Stomach (tissue), 9 donors: Measurements from ENCODE around the gene DLGAP1. TPM values are rescaled to one million over a fixed set of nuclear protein-coding genes. Genes with fewer than 3 reads are reported as not detected.

ENCODE experiments used
- DNase-seq, 2 donors: peaks; one replicate each; pipeline versions ENCODE4 v3.0.0 to v3.0.0-alpha.2; 2013 to 2019
- H3K27ac ChIP-seq, 5 donors: fragments of 200-600 bp in 4 of 5; sonication (generic) in 4 of 5; one replicate each; pipeline ENCODE4 v1.5.1; 2013 to 2019; ENCODE audit warnings: mild to moderate bottlenecking in 1 of 5, moderate library complexity in 1 of 5
- H3K27me3 ChIP-seq, 3 donors: fragments of 200-600 bp; sonication (generic); one replicate each; pipeline ENCODE4 v1.5.1; 2017 to 2019; ENCODE audit warnings: mixed run types in 1 of 3
- H3K36me3 ChIP-seq, 4 donors: fragments of 200-600 bp; sonication (generic); 1 replicate in 3 of 4; 2 replicates in 1 of 4; pipeline ENCODE4 v1.5.1; 2016 to 2019
- H3K4me1 ChIP-seq, 4 donors: fragments of 200-600 bp; sonication (generic); one replicate each; pipeline ENCODE4 v1.5.1; 2016 to 2019
- H3K4me3 ChIP-seq, 4 donors: fragments of 200-600 bp; sonication (generic) in 3 of 4; one replicate each; pipeline ENCODE4 v1.5.1; 2016 to 2019; ENCODE audit warnings: mild to moderate bottlenecking in 1 of 4
- H3K9me3 ChIP-seq, 4 donors: fragments of 200-600 bp; sonication (generic); one replicate each; pipeline ENCODE4 v1.5.1; 2016 to 2019
- CTCF ChIP-seq, 7 experiments: fragments of 450-650 bp in 4 of 7; fragments of 200-600 bp in 3 of 7; sonication (generic) in 3 of 7; IDR thresholded peaks; one replicate each; pipeline ENCODE4 v1.5.1; 2016 to 2019; ENCODE audit warnings: antibody characterized with exemption in 7 of 7, control low read depth in 2 of 7, mild to moderate bottlenecking in 1 of 7
- EP300 ChIP-seq: sonication (generic); formaldehyde crosslinking; IDR thresholded peaks from one replicate; pipeline ENCODE4 v1.6.1; 2017; ENCODE audit warnings: antibody characterized with exemption
- POLR2A ChIP-seq, 4 donors: fragments of 450-650 bp; IDR thresholded peaks; one replicate each; pipeline ENCODE4 v1.6.1; 2016; ENCODE audit warnings: antibody characterized with exemption in 4 of 4, control low read depth in 2 of 4, mild to moderate bottlenecking in 1 of 4, moderate library complexity in 1 of 4
- POLR2AphosphoS5 ChIP-seq, 3 donors: sonication (generic); formaldehyde crosslinking; IDR thresholded peaks; one replicate each; pipeline ENCODE4 v1.6.1; 2016; ENCODE audit warnings: antibody characterized with exemption in 3 of 3
- WGBS, 5 donors: extraction: QIAGEN DNeasy Blood & Tissue Kit in 3 of 5; methylation state at CpG; one replicate each; pipeline versions ENCODE4 v1.1.5 to v1.1.7; 2013 to 2018; 5-methylcytosine and 5-hydroxymethylcytosine counted together
- intact Hi-C: fragments of 100-400 bp; cut with DNase I; formaldehyde crosslinking; loops from one replicate; pipeline ENCODE4 v1.15.1; 2023; ENCODE audit warnings: low total_unique reads
- polyA plus RNA-seq, 3 donors: library from polyadenylated mRNA; stranded (reverse); fragments of 200-250 nt; gene quantifications; one replicate each; pipeline ENCODE4 v1.2.3, GENCODE V29; 2013
- total RNA-seq, 5 donors: library from RNA; depleted of rRNA; stranded (reverse); fragments of >200 nt; gene quantifications; one replicate each; pipeline versions ENCODE4 v1.1.0 to v1.2.3, GENCODE V29; 2014 to 2016
- donor health status: healthy with polysubstance abuse.
- donor health status: Bipolar disorder and iron deficiency.
- donor health status: healthy.

DLGAP1 gene
- total and polyA plus RNA-seq, 8 donors, result 0.06 to 7.0 (median 1.3) TPM; not detected in 1

DNA sequence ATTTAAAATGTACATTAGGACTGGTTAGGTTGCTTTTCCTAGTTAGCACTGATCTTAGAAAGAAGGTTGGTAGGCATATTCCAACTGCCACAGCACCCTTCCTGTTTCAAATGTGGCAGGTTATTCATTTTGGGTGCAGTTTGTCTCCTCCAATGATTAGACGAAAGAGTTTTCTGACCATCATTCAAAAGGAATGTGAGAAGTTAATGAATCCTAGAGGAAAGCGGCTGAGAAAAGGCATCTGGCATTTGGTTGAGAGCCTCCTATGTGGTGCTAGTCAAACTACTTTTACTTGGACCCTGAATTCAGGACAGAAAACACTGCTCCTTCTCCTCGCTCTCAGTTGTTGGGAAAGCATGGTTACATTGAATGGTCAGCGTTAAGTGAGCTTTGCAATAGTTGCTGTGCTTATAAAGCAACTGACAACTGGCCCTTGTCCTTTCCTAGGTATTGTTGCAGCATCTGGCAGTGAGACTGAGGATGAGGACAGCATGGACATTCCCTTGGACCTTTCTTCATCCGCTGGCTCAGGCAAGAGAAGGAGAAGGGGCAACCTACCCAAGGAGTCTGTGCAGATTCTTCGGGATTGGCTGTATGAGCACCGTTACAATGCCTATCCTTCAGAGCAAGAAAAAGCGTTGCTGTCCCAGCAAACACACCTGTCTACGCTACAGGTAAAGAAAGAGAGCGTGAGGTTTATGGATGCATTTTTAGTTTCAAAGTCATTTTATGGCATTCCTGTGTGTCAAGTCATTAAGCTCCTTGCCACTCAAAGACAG is 999.0 kb downstream of the DLGAP1 start:
- Histone ChIP-seq H3K4me3 (peak overlapping the region in 1 of 4 donors; percentile 30), H3K9me3 (peaks cover 0 to 3% (median 0%) of the 10 kb centered on the region in 4 donors), H3K4me1 (peaks cover 46 to 75% (median 58%) of the 10 kb centered on the region in 4 donors), H3K27me3 (no peaks in the 10 kb centered on the region), H3K27ac (peak overlapping the region; percentile 72 to 99 (median 99)), H3K36me3 (peaks cover 20 to 39% (median 34%) of the 10 kb centered on the region in 4 donors)
- 26 to 60% (median 48%) methylated on average over 10 of the region's 10 CpGs for WGBS, 5 donors
- intact Hi-C loops, result loop anchor here (10.0 kb wide), 2 partner anchors 129 to 171 kb away; no protein-coding TSS in a partner anchor
- peak in 1 of 2 donors; percentile 60 for DNase-seq
- no peak for TF ChIP-seq EP300

DNA sequence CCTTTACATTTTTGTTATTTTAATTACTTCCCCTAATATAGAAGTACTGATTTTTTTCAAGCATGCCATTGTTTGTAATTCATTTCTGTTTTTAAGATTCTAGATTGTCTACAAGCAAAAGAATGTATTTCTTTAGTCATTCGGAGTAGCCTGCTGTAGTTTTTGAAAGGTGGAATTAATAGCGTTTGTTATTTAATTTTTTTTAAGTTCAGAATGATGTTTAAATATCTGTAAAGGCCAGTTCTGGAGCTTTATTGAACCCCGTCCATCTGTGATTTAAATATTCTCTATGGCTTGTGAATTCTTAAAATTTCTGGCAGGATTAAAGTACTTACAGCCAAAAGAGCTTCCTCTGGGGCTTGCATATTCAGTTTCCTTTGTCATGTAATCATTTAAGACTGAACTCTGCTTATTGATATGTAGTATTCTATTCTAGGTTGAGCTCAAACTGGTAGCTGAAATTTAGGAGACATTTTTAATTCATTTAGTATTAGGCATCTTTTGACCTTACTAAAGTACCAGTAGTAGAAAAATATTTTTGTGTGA is 999.9 kb downstream of the DLGAP1 start:
- H3K36me3 ChIP-seq, result peaks cover 20 to 38% (median 31%) of the 10 kb centered on the region in 4 donors
- no peaks in the 10 kb centered on the region for H3K27me3 ChIP-seq
- intact Hi-C loops, result loop anchor here (10.0 kb wide), 2 partner anchors 130 to 170 kb away; no protein-coding TSS in a partner anchor
- 23 to 31% (median 25%) methylated on average over 3 of the region's 3 CpGs for WGBS, 5 donors
- peaks cover 46 to 75% (median 58%) of the 10 kb centered on the region in 4 donors for H3K4me1 ChIP-seq
- no peak for TF ChIP-seq POLR2AphosphoS5 (IDR thresholded peaks at IDR 0.05)
- TF ChIP-seq CTCF (IDR thresholded peaks at IDR 0.05), result peak in 2 of 7 experiments; percentile 5 to 9
- no peaks in the 10 kb centered on the region for H3K9me3 ChIP-seq
- H3K27ac ChIP-seq, result peak overlapping the region in 4 of 5 donors; percentile 99
- H3K4me3 ChIP-seq, result peak overlapping the region in 2 of 4 donors; percentile 74 to 86
- DNase-seq, result no peak

DNA sequence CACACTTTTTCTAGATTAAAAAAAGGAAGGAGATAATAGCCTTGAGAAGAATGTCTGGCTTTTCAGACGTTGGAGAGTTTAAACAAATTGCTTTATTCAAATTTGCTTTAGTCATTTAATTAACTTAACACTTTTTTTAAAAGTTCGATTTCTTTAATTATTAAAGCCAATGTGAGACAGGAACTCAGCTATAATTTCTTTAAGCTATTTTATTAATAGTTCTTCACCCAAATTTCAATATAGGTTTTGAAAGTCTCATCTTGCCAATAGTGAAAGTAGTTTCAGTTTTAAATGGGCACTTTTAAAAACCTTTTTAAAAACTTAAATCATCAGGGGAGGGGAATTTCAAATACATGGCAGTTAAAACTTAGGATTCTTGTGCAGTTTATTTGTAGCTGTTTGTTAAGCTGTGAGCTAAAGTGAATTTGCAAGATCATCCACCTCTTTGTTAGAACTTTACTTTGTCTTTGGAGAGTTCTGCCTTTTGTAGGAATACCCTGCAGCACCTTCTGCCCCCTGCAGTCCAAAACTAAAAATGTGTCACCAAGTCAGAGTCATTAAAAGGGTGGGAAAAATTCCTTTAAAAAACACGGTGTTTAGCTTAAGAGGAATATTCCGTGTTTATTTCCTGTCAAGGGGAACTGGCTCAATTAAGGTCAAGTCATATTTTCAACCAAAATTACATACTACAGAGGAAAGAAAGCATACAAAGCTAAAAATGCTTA is 1000.6 kb downstream of the DLGAP1 start:
- H3K9me3 ChIP-seq, result no peaks in the 10 kb centered on the region
- H3K27ac ChIP-seq, result peak overlapping the region in 4 of 5 donors; percentile 99
- H3K4me1 ChIP-seq, result peaks cover 45 to 71% (median 57%) of the 10 kb centered on the region in 4 donors
- no peaks in the 10 kb centered on the region for H3K27me3 ChIP-seq
- TF ChIP-seq EP300 (no peak), POLR2AphosphoS5 (IDR thresholded peaks at IDR 0.05) (peak in 2 of 3 donors; percentile 30 to 44), CTCF (IDR thresholded peaks at IDR 0.05) (peak in 4 of 7 experiments; percentile 39 to 70 (median 64)), POLR2A (IDR thresholded peaks at IDR 0.05) (no peak)
- peaks cover 20 to 34% (median 31%) of the 10 kb centered on the region in 4 donors for H3K36me3 ChIP-seq
- H3K4me3 ChIP-seq, result peak overlapping the region; percentile 69 to 86 (median 78)
- DNase-seq, result peak in 1 of 2 donors; percentile 83
- WGBS, 5 donors, result 0 to 2% (median 1%) methylated on average over 4 of the region's 4 CpGs
- intact Hi-C loops, result loop anchor here (10.0 kb wide), 2 partner anchors 130 to 170 kb away; no protein-coding TSS in a partner anchor

- H3K27ac ChIP-seq, result peak overlapping the region; percentile 94 to 99 (median 99)
- WGBS, 5 donors, result 6 to 13% (median 8%) methylated on average over 21 of the region's 21 CpGs
- TF ChIP-seq POLR2AphosphoS5 (IDR thresholded peaks at IDR 0.05) (peak; percentile 23 to 74 (median 67)), POLR2A (IDR thresholded peaks at IDR 0.05) (no peak)
These were observed 1001.4 kb downstream of the DLGAP1 start for GRCh38 chr18:3453540-3454364.

More at GRCh38 chr18:3453540-3454364, 1001.4 kb downstream of the DLGAP1 start:
- DNase-seq, result peak; percentile 41 to 86
- intact Hi-C loops, result loop anchor here (10.0 kb wide), 2 partner anchors 131 to 169 kb away; no protein-coding TSS in a partner anchor
- Histone ChIP-seq H3K27me3 (no peaks in the 10 kb centered on the region), H3K4me1 (peaks cover 40 to 64% (median 50%) of the 10 kb centered on the region in 4 donors), H3K36me3 (peaks cover 15 to 28% (median 26%) of the 10 kb centered on the region in 4 donors), H3K4me3 (peak overlapping the region; percentile 69 to 86 (median 78)), H3K9me3 (no peaks in the 10 kb centered on the region)
